Mucosa of rectum (tissue), 2 donors: ENCODE results near the gene CD38.
"Not testable (repeated sequence)": the region's sequence is repeated elsewhere in the genome, so short reads cannot be mapped to it uniquely, and the experiment has no call there.

Experiments
- H3K27ac ChIP-seq, 2 donors: one replicate each; pipeline ENCODE4 v1.7.0; 2013; ENCODE audit warnings: inconsistent platforms in 2 of 2, low read depth in 2 of 2, low read length in 2 of 2
- H3K27me3 ChIP-seq, 2 donors: one replicate each; pipeline ENCODE4 v1.7.0; 2013; ENCODE audit warnings: low read length in 2 of 2; ENCODE audit not compliant: control insufficient read depth in 2 of 2, insufficient read depth in 2 of 2
- H3K36me3 ChIP-seq, 2 donors: one replicate each; pipeline ENCODE4 v1.7.0; 2013; ENCODE audit warnings: low read length in 2 of 2; ENCODE audit not compliant: control insufficient read depth in 2 of 2, insufficient read depth in 2 of 2
- H3K4me1 ChIP-seq, 2 donors: one replicate each; pipeline ENCODE4 v1.7.0; 2013; ENCODE audit warnings: low read length in 2 of 2, mild to moderate bottlenecking in 1 of 2; ENCODE audit not compliant: control insufficient read depth in 2 of 2, insufficient read depth in 2 of 2
- H3K4me3 ChIP-seq, 2 donors: one replicate each; pipeline ENCODE4 v1.7.0; 2013; ENCODE audit warnings: low read length in 2 of 2
- H3K9ac ChIP-seq, 2 donors: one replicate each; pipeline ENCODE4 v1.7.0; 2013; ENCODE audit warnings: low read length in 2 of 2, low read depth in 1 of 2, mild to moderate bottlenecking in 1 of 2
- H3K9me3 ChIP-seq, 2 donors: one replicate each; pipeline ENCODE4 v1.7.0; 2013; ENCODE audit warnings: low read length in 2 of 2; ENCODE audit not compliant: control insufficient read depth in 2 of 2
- donor health status: healthy.
- donor health status: Normal muscosa, but diverticular disease.

Gene CD38

GRCh38 chr4:15794426-15794825, 16.3 kb downstream of the CD38 start:
- no peak overlapping the region for H3K4me3 ChIP-seq
- no peak overlapping the region for H3K27ac ChIP-seq
- no peaks in the 10 kb centered on the region for H3K9me3 ChIP-seq

DNA sequence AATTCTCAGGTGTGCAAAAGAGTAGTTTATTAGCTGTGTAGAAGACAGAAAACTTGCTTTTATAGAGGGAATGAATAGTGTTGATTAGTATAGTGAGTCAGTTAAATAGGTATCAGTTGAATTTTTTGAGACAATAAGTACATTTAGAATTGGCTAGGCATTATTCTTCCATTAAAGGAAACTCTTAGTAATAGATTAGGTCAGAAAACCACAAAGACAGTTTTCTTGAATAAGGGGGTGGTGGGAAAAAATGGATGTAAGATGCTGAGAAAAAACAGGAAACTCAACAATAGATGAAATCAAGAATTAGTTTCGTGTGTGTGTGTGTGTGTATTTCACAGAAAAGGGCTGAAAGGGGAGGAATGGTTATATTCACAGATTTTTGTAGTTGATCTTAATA, 16.8 kb downstream of the CD38 start:
- Histone ChIP-seq H3K36me3 (no peaks in the 10 kb centered on the region), H3K27ac (no peak overlapping the region), H3K4me3 (no peak overlapping the region), H3K9ac (no peak overlapping the region), H3K4me1 (no peaks in the 10 kb centered on the region), H3K27me3 (no peaks in the 10 kb centered on the region), H3K9me3 (no peaks in the 10 kb centered on the region)

More at GRCh38 chr4:15794426-15794825, 16.3 kb downstream of the CD38 start:
- Histone ChIP-seq H3K36me3 (no peaks in the 10 kb centered on the region), H3K4me1 (no peaks in the 10 kb centered on the region), H3K27me3 (no peaks in the 10 kb centered on the region), H3K9ac (no peak overlapping the region)

- H3K27me3 ChIP-seq = no peaks in the 10 kb centered on the region
- H3K9me3 ChIP-seq = no peaks in the 10 kb centered on the region
- no peaks in the 10 kb centered on the region for H3K4me1 ChIP-seq
- H3K36me3 ChIP-seq = no peaks in the 10 kb centered on the region
- H3K4me3 ChIP-seq = no peak overlapping the region
- no peak overlapping the region for H3K9ac ChIP-seq
- H3K27ac ChIP-seq = no peak overlapping the region
Observed at GRCh38 chr4:15797320-15797719, 19.2 kb downstream of the CD38 start.

DNA sequence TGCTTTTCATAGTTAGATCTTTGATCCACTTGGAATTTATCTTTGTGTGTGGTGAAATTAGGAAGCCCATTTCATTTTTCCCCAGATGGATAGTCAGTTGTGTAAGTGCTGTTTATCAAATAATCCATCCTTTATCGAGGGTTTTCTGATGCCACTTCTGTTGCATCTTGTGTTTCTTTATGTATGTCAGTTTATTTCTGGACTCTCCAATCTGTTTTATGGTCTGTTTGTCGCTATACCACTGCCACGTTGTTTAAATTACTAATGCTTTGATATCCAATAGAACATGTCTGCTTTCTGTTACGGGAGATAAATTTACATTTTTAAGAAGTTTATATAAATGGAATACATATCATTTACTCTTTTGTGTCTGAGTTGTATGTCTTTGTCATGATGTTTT, 21.0 kb downstream of the CD38 start:
- no peaks in the 10 kb centered on the region for H3K27me3 ChIP-seq
- no peak overlapping the region for H3K27ac ChIP-seq
- H3K4me1 ChIP-seq = no peaks in the 10 kb centered on the region
- no peaks in the 10 kb centered on the region for H3K9me3 ChIP-seq
- H3K36me3 ChIP-seq = no peaks in the 10 kb centered on the region
- no peak overlapping the region for H3K9ac ChIP-seq
- no peak overlapping the region for H3K4me3 ChIP-seq

GRCh38 chr4:15799701-15800100, 21.6 kb downstream of the CD38 start:
- H3K9ac ChIP-seq = no peak overlapping the region
- no peak overlapping the region for H3K27ac ChIP-seq

DNA sequence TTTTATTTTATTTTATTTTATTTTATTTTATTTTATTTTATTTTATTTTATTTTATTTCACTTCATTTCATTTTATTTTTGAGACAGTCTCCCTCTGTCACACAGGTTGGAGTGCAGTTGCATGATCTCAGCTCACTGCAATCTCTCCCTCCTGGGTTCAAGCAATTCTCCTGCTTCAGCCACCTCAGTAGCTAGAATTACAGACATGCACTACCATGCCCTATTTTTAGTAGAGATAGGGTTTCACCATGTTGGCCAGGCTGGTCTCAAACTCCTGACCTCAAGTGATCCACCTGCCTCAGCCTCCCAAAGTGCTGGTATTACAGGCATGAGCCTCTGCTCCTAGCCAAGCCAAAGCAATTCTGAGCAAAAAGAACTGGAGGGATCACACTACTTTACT, 24.4 kb downstream of the CD38 start:
- not testable (repeated sequence) for H3K4me3 ChIP-seq, H3K4me1 ChIP-seq, H3K27ac ChIP-seq, H3K36me3 ChIP-seq, H3K9me3 ChIP-seq, H3K9ac ChIP-seq, H3K27me3 ChIP-seq

More at GRCh38 chr4:15799701-15800100, 21.6 kb downstream of the CD38 start:
- Histone ChIP-seq H3K4me3 (no peak overlapping the region), H3K4me1 (no peaks in the 10 kb centered on the region), H3K9me3 (no peaks in the 10 kb centered on the region), H3K36me3 (no peaks in the 10 kb centered on the region), H3K27me3 (no peaks in the 10 kb centered on the region)

- no peaks in the 10 kb centered on the region for H3K27me3 ChIP-seq
- peaks cover 0 to 2% of the 10 kb centered on the region in 2 donors for H3K4me1 ChIP-seq
- H3K36me3 ChIP-seq = no peaks in the 10 kb centered on the region
- no peak overlapping the region for H3K4me3 ChIP-seq
- H3K9ac ChIP-seq = no peak overlapping the region
- H3K27ac ChIP-seq = no peak overlapping the region
- H3K9me3 ChIP-seq = no peaks in the 10 kb centered on the region
Observed at GRCh38 chr4:15805583-15806517, 27.7 kb downstream of the CD38 start.

- Histone ChIP-seq H3K4me1 (peaks cover 0 to 2% of the 10 kb centered on the region in 2 donors), H3K27ac (peak overlapping the region in 1 of 2 donors; percentile 29), H3K36me3 (no peaks in the 10 kb centered on the region), H3K4me3 (peak overlapping the region in 1 of 2 donors; percentile 46), H3K9ac (no peak overlapping the region), H3K27me3 (no peaks in the 10 kb centered on the region), H3K9me3 (no peaks in the 10 kb centered on the region)
Observed at GRCh38 chr4:15809058-15809457, 30.9 kb downstream of the CD38 start.

- Histone ChIP-seq H3K4me1 (peaks cover 0 to 2% of the 10 kb centered on the region in 2 donors), H3K9ac (no peak overlapping the region), H3K27me3 (no peaks in the 10 kb centered on the region), H3K4me3 (peak overlapping the region in 1 of 2 donors; percentile 46), H3K27ac (peak overlapping the region in 1 of 2 donors; percentile 29), H3K9me3 (no peaks in the 10 kb centered on the region), H3K36me3 (no peaks in the 10 kb centered on the region)
Observed at GRCh38 chr4:15809466-15809865, 31.3 kb downstream of the CD38 start.

- H3K27ac ChIP-seq = no peak overlapping the region
Observed at GRCh38 chr4:15811703-15812337, 33.7 kb downstream of the CD38 start.

More at GRCh38 chr4:15811703-15812337, 33.7 kb downstream of the CD38 start:
- H3K9ac ChIP-seq = no peak overlapping the region
- no peaks in the 10 kb centered on the region for H3K36me3 ChIP-seq
- no peaks in the 10 kb centered on the region for H3K9me3 ChIP-seq
- no peaks in the 10 kb centered on the region for H3K27me3 ChIP-seq
- H3K4me1 ChIP-seq = no peaks in the 10 kb centered on the region
- H3K4me3 ChIP-seq = no peak overlapping the region
